Neural cell (in vitro differentiated cells): ENCODE data around the gene USP17L30. TPM values are rescaled to one million over a fixed set of nuclear protein-coding genes. Genes with fewer than 3 reads are reported as not detected.
"Not testable (repeated sequence)": the region's sequence is repeated elsewhere in the genome, so short reads cannot be mapped to it uniquely, and the experiment has no call there.

Source experiments
- H2AFZ ChIP-seq: fragments of 200-600, 300-800 bp; sonication (generic), shearing (Covaris generic); 2 replicates; pipeline ENCODE4 v1.6.0; 2014; ENCODE audit warnings: low read depth, mild to moderate bottlenecking, antibody characterized with exemption, low read length, moderate library complexity
- H3F3A ChIP-seq: fragments of 200-600 bp; shearing (Covaris generic); 2 replicates; pipeline ENCODE4 v1.6.1; 2016; ENCODE audit warnings: mild to moderate bottlenecking, moderate library complexity, mixed read lengths, antibody characterized with exemption, low read length; ENCODE audit not compliant: insufficient read depth, poor library complexity, severe bottlenecking
- H3K27ac ChIP-seq: fragments of 200-600, 300-800 bp; sonication (generic), shearing (Covaris generic); 2 replicates; pipeline ENCODE4 v1.5.1; 2014; ENCODE audit warnings: mild to moderate bottlenecking, low read length, moderate library complexity
- H3K27me3 ChIP-seq: fragments of 300-800, 200-600 bp; sonication (generic), shearing (Covaris generic); 2 replicates; pipeline ENCODE4 v1.6.0; 2014; ENCODE audit warnings: mild to moderate bottlenecking, low read depth, low read length, moderate library complexity; ENCODE audit not compliant: insufficient read depth
- H3K36me3 ChIP-seq: fragments of 300-800, 200-600 bp; sonication (generic), shearing (Covaris generic); 2 replicates; pipeline ENCODE4 v1.5.1; 2014; ENCODE audit warnings: mild to moderate bottlenecking, antibody characterized with exemption, low read length, moderate library complexity; ENCODE audit not compliant: insufficient read depth
- H3K4me2 ChIP-seq: fragments of 300-800, 200-600 bp; sonication (generic), shearing (Covaris generic); 2 replicates; pipeline ENCODE4 v1.6.0; 2014; ENCODE audit warnings: mild to moderate bottlenecking, low read length
- H3K4me3 ChIP-seq: fragments of 300-800, 200-600 bp; sonication (generic), shearing (Covaris generic); 2 replicates; pipeline ENCODE4 v1.5.1; 2014; ENCODE audit warnings: mild to moderate bottlenecking, low read length, moderate library complexity
- H3K79me2 ChIP-seq: fragments of 200-600 bp; shearing (Covaris generic); replicated peaks from 2 replicates; pipeline ENCODE4 v1.6.0; 2014; ENCODE audit warnings: mild to moderate bottlenecking, low read length, moderate library complexity; ENCODE audit not compliant: insufficient read depth
- H3K9ac ChIP-seq: fragments of 300-800, 200-600 bp; sonication (generic), shearing (Covaris generic); 2 replicates; pipeline ENCODE4 v1.6.1; 2016; ENCODE audit warnings: mild to moderate bottlenecking, low read length, mixed read lengths
- H3K9me2 ChIP-seq: fragments of 200-600 bp; shearing (Covaris generic); 2 replicates; pipeline ENCODE4 v1.6.1; 2016; ENCODE audit warnings: mild to moderate bottlenecking, low read length, mixed read lengths; ENCODE audit not compliant: insufficient read depth
- H3K9me3 ChIP-seq: fragments of 200-600, 300-800 bp; sonication (generic), shearing (Covaris generic); 2 replicates; pipeline ENCODE4 v1.6.1; 2016; ENCODE audit warnings: mild to moderate bottlenecking, mixed run types, low read length, moderate library complexity, mixed read lengths
- H4K20me1 ChIP-seq: fragments of 200-600 bp; shearing (Covaris generic); 2 replicates; pipeline ENCODE4 v1.6.1; 2016; ENCODE audit warnings: mild to moderate bottlenecking, mixed run types; ENCODE audit not compliant: insufficient read depth
- polyA minus RNA-seq: library from RNA; depleted of rRNA, polyadenylated mRNA; stranded (reverse); fragments of >200 nt; gene quantifications from 2 replicates; pipeline ENCODE4 v1.2.3, GENCODE V29; 2014
- polyA plus RNA-seq: library from polyadenylated mRNA; depleted of rRNA; stranded (reverse); fragments of >200 nt; gene quantifications from 2 replicates; pipeline ENCODE4 v1.2.3, GENCODE V29; 2014

USP17L30 gene, protein sequence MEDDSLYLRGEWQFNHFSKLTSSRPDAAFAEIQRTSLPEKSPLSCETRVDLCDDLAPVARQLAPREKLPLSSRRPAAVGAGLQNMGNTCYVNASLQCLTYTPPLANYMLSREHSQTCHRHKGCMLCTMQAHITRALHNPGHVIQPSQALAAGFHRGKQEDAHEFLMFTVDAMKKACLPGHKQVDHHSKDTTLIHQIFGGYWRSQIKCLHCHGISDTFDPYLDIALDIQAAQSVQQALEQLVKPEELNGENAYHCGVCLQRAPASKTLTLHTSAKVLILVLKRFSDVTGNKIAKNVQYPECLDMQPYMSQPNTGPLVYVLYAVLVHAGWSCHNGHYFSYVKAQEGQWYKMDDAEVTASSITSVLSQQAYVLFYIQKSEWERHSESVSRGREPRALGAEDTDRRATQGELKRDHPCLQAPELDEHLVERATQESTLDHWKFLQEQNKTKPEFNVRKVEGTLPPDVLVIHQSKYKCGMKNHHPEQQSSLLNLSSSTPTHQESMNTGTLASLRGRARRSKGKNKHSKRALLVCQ
- not detected in 2 replicates for polyA plus RNA-seq
- polyA minus RNA-seq: not detected in 2 replicates

DNA sequence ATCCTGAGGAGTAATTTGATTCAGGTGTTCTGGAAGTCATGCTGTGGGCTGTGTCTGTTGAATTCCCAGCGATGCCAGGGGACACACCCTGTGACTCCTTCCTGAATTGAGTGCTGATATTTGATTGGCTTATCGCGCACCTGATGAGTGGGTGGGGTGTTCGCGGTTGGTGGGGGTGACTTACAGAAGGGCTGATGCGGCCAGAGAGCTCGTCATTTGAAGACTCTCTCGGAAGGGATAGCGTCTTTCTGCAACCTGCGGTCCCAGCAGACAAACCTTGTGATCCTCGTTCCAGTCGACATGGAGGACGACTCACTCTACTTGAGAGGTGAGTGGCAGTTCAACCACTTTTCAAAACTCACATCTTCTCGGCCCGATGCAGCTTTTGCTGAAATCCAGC lies at the start of gene USP17L30:
Gene USP17L30 (plus strand): TSS at position 301 of the 400 bp plus-strand sequence. CDS start 0 bp downstream, at position 301.
- not testable (repeated sequence) for H3K9me2 ChIP-seq, H3K27ac ChIP-seq, H3K4me2 ChIP-seq, H4K20me1 ChIP-seq, H3K9me3 ChIP-seq, H3K4me3 ChIP-seq, H3K27me3 ChIP-seq, H3F3A ChIP-seq, H3K9ac ChIP-seq, H2AFZ ChIP-seq, H3K36me3 ChIP-seq, H3K79me2 ChIP-seq

DNA sequence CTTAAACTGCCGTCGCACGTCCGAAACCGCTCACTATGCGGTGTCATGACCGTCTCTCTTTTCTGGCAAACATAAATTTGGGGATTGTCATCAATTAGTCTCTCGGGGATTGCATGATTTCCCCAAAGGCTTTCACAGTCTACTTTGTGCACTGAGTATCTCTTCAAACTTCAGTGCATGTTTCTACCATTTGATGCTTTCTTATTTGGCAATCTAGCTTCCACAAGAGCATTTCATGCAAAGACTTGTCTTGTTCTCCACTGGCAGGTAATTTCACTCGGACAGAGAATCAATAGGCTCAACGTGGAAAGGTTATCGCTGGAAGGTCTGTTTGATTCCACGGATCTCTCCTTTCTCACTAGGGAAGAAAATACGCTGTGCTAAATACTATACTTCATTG lies 38.7 kb upstream of the USP17L30 start:
- H3K9ac ChIP-seq, H3K9me3 ChIP-seq, H3K27me3 ChIP-seq, H3K79me2 ChIP-seq, H4K20me1 ChIP-seq, H3K27ac ChIP-seq, H3K4me3 ChIP-seq, H3K9me2 ChIP-seq, H3K4me2 ChIP-seq, H3F3A ChIP-seq, H2AFZ ChIP-seq, H3K36me3 ChIP-seq: not testable (repeated sequence)

DNA sequence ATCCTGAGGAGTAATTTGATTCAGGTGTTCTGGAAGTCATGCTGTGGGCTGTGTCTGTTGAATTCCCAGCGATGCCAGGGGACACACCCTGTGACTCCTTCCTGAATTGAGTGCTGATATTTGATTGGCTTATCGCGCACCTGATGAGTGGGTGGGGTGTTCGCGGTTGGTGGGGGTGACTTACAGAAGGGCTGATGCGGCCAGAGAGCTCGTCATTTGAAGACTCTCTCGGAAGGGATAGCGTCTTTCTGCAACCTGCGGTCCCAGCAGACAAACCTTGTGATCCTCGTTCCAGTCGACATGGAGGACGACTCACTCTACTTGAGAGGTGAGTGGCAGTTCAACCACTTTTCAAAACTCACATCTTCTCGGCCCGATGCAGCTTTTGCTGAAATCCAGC lies 38.1 kb upstream of the USP17L30 start, which contains the start of gene USP17L24:
Gene USP17L24 (plus strand): TSS at position 301 of the 400 bp plus-strand sequence. CDS start 0 bp downstream, at position 301.
- not testable (repeated sequence) for H4K20me1 ChIP-seq, H3K79me2 ChIP-seq, H3K9me2 ChIP-seq, H3F3A ChIP-seq, H3K27me3 ChIP-seq, H3K4me3 ChIP-seq, H3K4me2 ChIP-seq, H3K27ac ChIP-seq, H2AFZ ChIP-seq, H3K9ac ChIP-seq, H3K9me3 ChIP-seq, H3K36me3 ChIP-seq

DNA sequence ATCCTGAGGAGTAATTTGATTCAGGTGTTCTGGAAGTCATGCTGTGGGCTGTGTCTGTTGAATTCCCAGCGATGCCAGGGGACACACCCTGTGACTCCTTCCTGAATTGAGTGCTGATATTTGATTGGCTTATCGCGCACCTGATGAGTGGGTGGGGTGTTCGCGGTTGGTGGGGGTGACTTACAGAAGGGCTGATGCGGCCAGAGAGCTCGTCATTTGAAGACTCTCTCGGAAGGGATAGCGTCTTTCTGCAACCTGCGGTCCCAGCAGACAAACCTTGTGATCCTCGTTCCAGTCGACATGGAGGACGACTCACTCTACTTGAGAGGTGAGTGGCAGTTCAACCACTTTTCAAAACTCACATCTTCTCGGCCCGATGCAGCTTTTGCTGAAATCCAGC lies 33.3 kb upstream of the USP17L30 start, which contains the start of gene USP17L25:
Gene USP17L25 (plus strand): TSS at position 301 of the 400 bp plus-strand sequence. CDS start 0 bp downstream, at position 301.
- H3K27ac ChIP-seq, H3K36me3 ChIP-seq, H3K27me3 ChIP-seq, H3K9me3 ChIP-seq, H3K9me2 ChIP-seq, H3K79me2 ChIP-seq, H3K9ac ChIP-seq, H3K4me2 ChIP-seq, H3K4me3 ChIP-seq, H3F3A ChIP-seq, H2AFZ ChIP-seq, H4K20me1 ChIP-seq: not testable (repeated sequence)

DNA sequence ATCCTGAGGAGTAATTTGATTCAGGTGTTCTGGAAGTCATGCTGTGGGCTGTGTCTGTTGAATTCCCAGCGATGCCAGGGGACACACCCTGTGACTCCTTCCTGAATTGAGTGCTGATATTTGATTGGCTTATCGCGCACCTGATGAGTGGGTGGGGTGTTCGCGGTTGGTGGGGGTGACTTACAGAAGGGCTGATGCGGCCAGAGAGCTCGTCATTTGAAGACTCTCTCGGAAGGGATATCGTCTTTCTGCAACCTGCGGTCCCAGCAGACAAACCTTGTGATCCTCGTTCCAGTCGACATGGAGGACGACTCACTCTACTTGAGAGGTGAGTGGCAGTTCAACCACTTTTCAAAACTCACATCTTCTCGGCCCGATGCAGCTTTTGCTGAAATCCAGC lies 28.6 kb upstream of the USP17L30 start, which contains the start of gene USP17L26:
Gene USP17L26 (plus strand): TSS at position 301 of the 400 bp plus-strand sequence. CDS start 0 bp downstream, at position 301.
- not testable (repeated sequence) for H3F3A ChIP-seq, H3K27ac ChIP-seq, H3K36me3 ChIP-seq, H4K20me1 ChIP-seq, H3K4me2 ChIP-seq, H3K4me3 ChIP-seq, H3K27me3 ChIP-seq, H2AFZ ChIP-seq, H3K9me2 ChIP-seq, H3K9ac ChIP-seq, H3K79me2 ChIP-seq, H3K9me3 ChIP-seq

DNA sequence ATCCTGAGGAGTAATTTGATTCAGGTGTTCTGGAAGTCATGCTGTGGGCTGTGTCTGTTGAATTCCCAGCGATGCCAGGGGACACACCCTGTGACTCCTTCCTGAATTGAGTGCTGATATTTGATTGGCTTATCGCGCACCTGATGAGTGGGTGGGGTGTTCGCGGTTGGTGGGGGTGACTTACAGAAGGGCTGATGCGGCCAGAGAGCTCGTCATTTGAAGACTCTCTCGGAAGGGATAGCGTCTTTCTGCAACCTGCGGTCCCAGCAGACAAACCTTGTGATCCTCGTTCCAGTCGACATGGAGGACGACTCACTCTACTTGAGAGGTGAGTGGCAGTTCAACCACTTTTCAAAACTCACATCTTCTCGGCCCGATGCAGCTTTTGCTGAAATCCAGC lies 23.8 kb upstream of the USP17L30 start, which contains the start of gene USP17L5:
Gene USP17L5 (plus strand): TSS at position 301 of the 400 bp plus-strand sequence. CDS start 0 bp downstream, at position 301.
- not testable (repeated sequence) for H3K9ac ChIP-seq, H3K79me2 ChIP-seq, H3F3A ChIP-seq, H3K4me3 ChIP-seq, H3K9me2 ChIP-seq, H3K27me3 ChIP-seq, H4K20me1 ChIP-seq, H3K9me3 ChIP-seq, H3K27ac ChIP-seq, H3K36me3 ChIP-seq, H3K4me2 ChIP-seq, H2AFZ ChIP-seq

DNA sequence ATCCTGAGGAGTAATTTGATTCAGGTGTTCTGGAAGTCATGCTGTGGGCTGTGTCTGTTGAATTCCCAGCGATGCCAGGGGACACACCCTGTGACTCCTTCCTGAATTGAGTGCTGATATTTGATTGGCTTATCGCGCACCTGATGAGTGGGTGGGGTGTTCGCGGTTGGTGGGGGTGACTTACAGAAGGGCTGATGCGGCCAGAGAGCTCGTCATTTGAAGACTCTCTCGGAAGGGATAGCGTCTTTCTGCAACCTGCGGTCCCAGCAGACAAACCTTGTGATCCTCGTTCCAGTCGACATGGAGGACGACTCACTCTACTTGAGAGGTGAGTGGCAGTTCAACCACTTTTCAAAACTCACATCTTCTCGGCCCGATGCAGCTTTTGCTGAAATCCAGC lies 19.1 kb upstream of the USP17L30 start, which contains the start of gene USP17L27:
Gene USP17L27 (plus strand): TSS at position 301 of the 400 bp plus-strand sequence. CDS start 0 bp downstream, at position 301.
- H3K27me3 ChIP-seq, H3K4me3 ChIP-seq, H4K20me1 ChIP-seq, H3K4me2 ChIP-seq, H3K9me2 ChIP-seq, H3F3A ChIP-seq, H3K9me3 ChIP-seq, H3K9ac ChIP-seq, H3K36me3 ChIP-seq, H3K27ac ChIP-seq, H2AFZ ChIP-seq, H3K79me2 ChIP-seq: not testable (repeated sequence)
